ENCODE measurements around the gene ZNF664. TPM values are rescaled to one million over a fixed set of nuclear protein-coding genes. Genes with fewer than 3 reads are reported as not detected.

ZNF664 gene
- total RNA-seq, 2 experiments from 2014 or later = 13.4 to 19.0 TPM

DNA sequence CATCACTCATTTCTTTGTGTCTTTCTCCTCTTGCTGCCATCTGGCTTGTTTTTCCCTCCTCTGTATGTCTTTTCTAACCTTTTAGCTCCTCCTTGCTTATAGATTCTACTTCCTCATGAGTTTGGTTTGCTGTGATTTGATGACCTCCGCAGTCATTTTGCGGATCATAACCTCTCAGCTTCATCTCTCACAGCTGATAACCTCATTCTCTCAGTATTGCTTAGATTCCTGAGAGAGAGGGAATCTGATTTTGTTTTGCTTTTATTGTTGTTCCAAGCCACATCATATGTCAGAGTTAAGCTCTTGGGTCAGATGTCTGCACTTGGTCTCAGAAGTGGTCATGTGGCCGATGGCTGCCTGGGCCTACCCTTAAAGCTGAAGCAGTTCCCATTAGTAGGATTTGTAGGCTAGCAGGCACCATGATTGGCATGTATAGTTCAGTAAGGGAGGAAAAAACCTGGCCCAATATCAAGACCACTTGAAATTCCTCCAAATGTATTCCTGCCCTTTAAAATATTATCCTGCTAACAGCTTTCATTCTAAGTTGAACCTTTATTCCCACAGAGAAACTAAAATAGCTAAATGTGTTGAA, 13.5 kb downstream of the ZNF664 start:
- ATAC-seq (ENCODE audit: poor library complexity) (no peak), DNase-seq (no peak)
- no peak overlapping the region for H3K4me3 Mint-ChIP-seq
- Histone ChIP-seq H3K4me3 (ENCODE audit: low read length) (no peak overlapping the region), H3K27ac (ENCODE audit: low read depth in 1 of 2, low read length in 2 of 2) (no peak overlapping the region), H3K4me1 (ENCODE audit: insufficient read depth, low read length) (no peaks in the 10 kb centered on the region), H3K27me3 (ENCODE audit: control insufficient read depth in 1 of 2, insufficient read depth in 2 of 2, low read length in 2 of 2) (no peaks in the 10 kb centered on the region), H3K9me3 (ENCODE audit: control insufficient read depth in 1 of 2, insufficient read depth in 1 of 2, low read length in 2 of 2) (no peaks in the 10 kb centered on the region), H3K36me3 (ENCODE audit: insufficient read depth, low read length) (peaks cover 32% of the 10 kb centered on the region)
- ChIA-PET POLR2A (interaction anchor here (1.1 kb wide), 1 partner anchor 14 kb away, joined by 4 read pairs; the partner anchor contains the start of genes CCDC92 and ZNF664), CTCF (interaction anchor here (0.8 to 1.2 kb wide), 2 partner anchors 48 to 81 kb away, joined by 3 read pairs; no protein-coding TSS in a partner anchor)
- H3K36me3 Mint-ChIP-seq (ENCODE audit: low read depth) = peaks cover 53% of the 10 kb centered on the region
- H3K27me3 Mint-ChIP-seq = no peaks in the 10 kb centered on the region
- H3K9me3 Mint-ChIP-seq = no peaks in the 10 kb centered on the region
- TF ChIP-seq, protein P1, sequence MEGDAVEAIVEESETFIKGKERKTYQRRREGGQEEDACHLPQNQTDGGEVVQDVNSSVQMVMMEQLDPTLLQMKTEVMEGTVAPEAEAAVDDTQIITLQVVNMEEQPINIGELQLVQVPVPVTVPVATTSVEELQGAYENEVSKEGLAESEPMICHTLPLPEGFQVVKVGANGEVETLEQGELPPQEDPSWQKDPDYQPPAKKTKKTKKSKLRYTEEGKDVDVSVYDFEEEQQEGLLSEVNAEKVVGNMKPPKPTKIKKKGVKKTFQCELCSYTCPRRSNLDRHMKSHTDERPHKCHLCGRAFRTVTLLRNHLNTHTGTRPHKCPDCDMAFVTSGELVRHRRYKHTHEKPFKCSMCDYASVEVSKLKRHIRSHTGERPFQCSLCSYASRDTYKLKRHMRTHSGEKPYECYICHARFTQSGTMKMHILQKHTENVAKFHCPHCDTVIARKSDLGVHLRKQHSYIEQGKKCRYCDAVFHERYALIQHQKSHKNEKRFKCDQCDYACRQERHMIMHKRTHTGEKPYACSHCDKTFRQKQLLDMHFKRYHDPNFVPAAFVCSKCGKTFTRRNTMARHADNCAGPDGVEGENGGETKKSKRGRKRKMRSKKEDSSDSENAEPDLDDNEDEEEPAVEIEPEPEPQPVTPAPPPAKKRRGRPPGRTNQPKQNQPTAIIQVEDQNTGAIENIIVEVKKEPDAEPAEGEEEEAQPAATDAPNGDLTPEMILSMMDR (IDR thresholded peaks at IDR 0.05) = no peak
- H3K4me1 Mint-ChIP-seq (ENCODE audit: low read depth) = peaks cover 5% of the 10 kb centered on the region
- intact Hi-C loops (cut with DNase I, micrococcal nuclease) = loop anchor here in 1 of 2 experiments (10.0 kb wide), 2 partner anchors 242 to 352 kb away; partner anchors contain the start of genes EIF2B1 and GTF2H3
- no peak overlapping the region for H3K27ac Mint-ChIP-seq

DNA sequence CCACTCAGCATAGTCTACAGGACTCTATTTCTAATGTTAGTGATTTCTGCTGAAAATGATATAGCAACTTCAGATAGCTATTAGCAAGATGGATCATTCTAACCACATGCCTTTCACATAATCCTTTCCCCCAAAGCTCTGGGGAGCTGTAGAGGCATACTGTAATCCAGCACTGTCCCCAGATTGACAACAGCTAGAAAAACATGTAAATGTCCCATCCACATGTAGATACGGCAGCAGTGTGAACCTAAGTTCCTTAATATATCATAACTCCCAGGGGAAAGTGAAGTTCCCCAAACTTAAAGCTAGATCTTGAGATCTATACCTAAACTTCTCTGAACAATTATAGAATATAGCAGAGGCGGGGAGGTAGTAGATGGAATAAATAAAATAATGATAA, 14.0 kb downstream of the ZNF664 start:
- no peak overlapping the region for H3K4me3 Mint-ChIP-seq
- H3K9me3 ChIP-seq (ENCODE audit: control insufficient read depth in 1 of 2, insufficient read depth in 1 of 2, low read length in 2 of 2) = no peaks in the 10 kb centered on the region
- no peak for ATAC-seq (ENCODE audit: poor library complexity)
- H3K4me3 ChIP-seq (ENCODE audit: low read length) = no peak overlapping the region
- H3K27ac ChIP-seq (ENCODE audit: low read depth in 1 of 2, low read length in 2 of 2) = no peak overlapping the region
- ChIA-PET CTCF (interaction anchor here (0.8 to 1.2 kb wide), 2 partner anchors 48 to 81 kb away, joined by 3 read pairs; no protein-coding TSS in a partner anchor), POLR2A (interaction anchor here (1.1 kb wide), 1 partner anchor 14 kb away, joined by 4 read pairs; the partner anchor contains the start of genes CCDC92 and ZNF664)
- no peak overlapping the region for H3K27ac Mint-ChIP-seq
- DNase-seq = no peak
- H3K27me3 ChIP-seq (ENCODE audit: control insufficient read depth in 1 of 2, insufficient read depth in 2 of 2, low read length in 2 of 2) = no peaks in the 10 kb centered on the region
- intact Hi-C loops (cut with DNase I, micrococcal nuclease) = loop anchor here in 1 of 2 experiments (10.0 kb wide), 2 partner anchors 242 to 352 kb away; partner anchors contain the start of genes EIF2B1 and GTF2H3
- H3K4me1 Mint-ChIP-seq (ENCODE audit: low read depth) = peaks cover 5% of the 10 kb centered on the region
- H3K9me3 Mint-ChIP-seq = no peaks in the 10 kb centered on the region
- no peaks in the 10 kb centered on the region for H3K4me1 ChIP-seq (ENCODE audit: insufficient read depth, low read length)
- H3K36me3 Mint-ChIP-seq (ENCODE audit: low read depth) = peaks cover 56% of the 10 kb centered on the region
- no peaks in the 10 kb centered on the region for H3K27me3 Mint-ChIP-seq
- peaks cover 37% of the 10 kb centered on the region for H3K36me3 ChIP-seq (ENCODE audit: insufficient read depth, low read length)
- TF ChIP-seq, protein P1 (IDR thresholded peaks at IDR 0.05) = no peak

DNA sequence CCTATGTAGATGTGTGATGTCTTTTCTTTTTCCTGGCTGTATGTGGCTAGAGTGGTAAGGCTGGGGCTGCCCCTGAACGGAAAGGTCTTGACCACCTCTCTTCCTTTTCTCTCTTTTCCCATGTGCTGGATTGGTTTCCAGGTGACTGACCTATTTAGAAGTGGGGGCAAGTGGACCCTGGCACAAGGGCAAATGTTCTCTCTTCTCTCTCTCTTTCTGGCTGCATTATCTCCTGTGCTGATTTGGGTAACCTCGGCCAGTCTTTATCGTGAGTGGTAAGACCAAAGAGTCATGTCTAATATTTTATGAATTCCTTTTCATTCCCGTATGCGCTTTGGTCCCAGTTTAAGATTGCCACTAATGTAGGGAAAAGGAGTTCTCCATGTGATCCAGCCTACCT, 16.2 kb downstream of the ZNF664 start:
- Histone ChIP-seq H3K27ac (ENCODE audit: low read depth in 1 of 2, low read length in 2 of 2) (no peak overlapping the region), H3K9me3 (ENCODE audit: control insufficient read depth in 1 of 2, insufficient read depth in 1 of 2, low read length in 2 of 2) (no peaks in the 10 kb centered on the region), H3K27me3 (ENCODE audit: control insufficient read depth in 1 of 2, insufficient read depth in 2 of 2, low read length in 2 of 2) (no peaks in the 10 kb centered on the region), H3K4me1 (ENCODE audit: insufficient read depth, low read length) (no peaks in the 10 kb centered on the region), H3K4me3 (ENCODE audit: low read length) (no peak overlapping the region), H3K36me3 (ENCODE audit: insufficient read depth, low read length) (peaks cover 49% of the 10 kb centered on the region)
- intact Hi-C loops (cut with DNase I, micrococcal nuclease) = loop anchor here in 1 of 2 experiments (10.0 kb wide), 2 partner anchors 244 to 354 kb away; partner anchors contain the start of genes EIF2B1 and GTF2H3
- TF ChIP-seq, protein P1 (IDR thresholded peaks at IDR 0.05) = no peak
- Mint-ChIP-seq H3K27me3 (no peaks in the 10 kb centered on the region), H3K27ac (no peak overlapping the region), H3K9me3 (no peaks in the 10 kb centered on the region), H3K4me1 (ENCODE audit: low read depth) (peaks cover 10% of the 10 kb centered on the region), H3K36me3 (ENCODE audit: low read depth) (peaks cover 69% of the 10 kb centered on the region), H3K4me3 (no peak overlapping the region)
- no peak for DNase-seq
- ChIA-PET CTCF (interaction anchor here (2.2 kb wide), 1 partner anchor 84 kb away, joined by 8 read pairs; no protein-coding TSS in a partner anchor), POLR2A (no interaction called here)
- ATAC-seq (ENCODE audit: poor library complexity) = no peak

Data from CD4-positive, alpha-beta T cell (primary cell).